Mesodermal cell (in vitro differentiated cells): ENCODE measurements around the gene IRF8. TPM values are rescaled to one million over a fixed set of nuclear protein-coding genes. Genes with fewer than 3 reads are reported as not detected.
"Not testable (repeated sequence)": the region's sequence is repeated elsewhere in the genome, so short reads cannot be mapped to it uniquely, and the experiment has no call there.

ENCODE experiments used
- H3K27ac ChIP-seq: 2 replicates; pipeline ENCODE4 v1.7.0; 2013; ENCODE audit warnings: mild to moderate bottlenecking, low read depth, low read length, moderate library complexity; ENCODE audit not compliant: severe bottlenecking
- H3K36me3 ChIP-seq: 2 replicates; pipeline ENCODE4 v1.7.1; 2013; ENCODE audit warnings: mild to moderate bottlenecking, low read length, moderate library complexity; ENCODE audit not compliant: control insufficient read depth, insufficient read depth
- H3K4me1 ChIP-seq: one replicate; pipeline ENCODE4 v1.7.1; 2013; ENCODE audit warnings: mild to moderate bottlenecking, low read length; ENCODE audit not compliant: insufficient read depth, control insufficient read depth, poor library complexity, severe bottlenecking
- H3K4me3 ChIP-seq: 2 replicates; pipeline ENCODE4 v1.7.0; 2013; ENCODE audit warnings: low read length, control low read depth, mild to moderate bottlenecking; ENCODE audit not compliant: insufficient read depth, poor library complexity, severe bottlenecking; ENCODE audit errors: extremely low read depth
- H3K9me3 ChIP-seq: 2 replicates; pipeline ENCODE4 v1.7.1; 2013; ENCODE audit warnings: mild to moderate bottlenecking, low read length, moderate library complexity; ENCODE audit not compliant: control insufficient read depth
- WGBS, 2 experiments: methylation state at CpG; one replicate each; pipeline ENCODE4 v1.1.5; 2013; ENCODE audit warnings: missing lambda C conversion rate in 2 of 2; ENCODE audit not compliant: insufficient coverage in 2 of 2; 5-methylcytosine and 5-hydroxymethylcytosine counted together
- polyA plus RNA-seq, 2 experiments: library from polyadenylated mRNA; stranded (reverse); fragments of 50-300 nt; gene quantifications; one replicate each; pipeline ENCODE4 v1.2.3, GENCODE V29; 2013

Gene IRF8
- polyA plus RNA-seq (2013, experiment 1 of 2) = 0.59 TPM
- polyA plus RNA-seq (2013, experiment 2 of 2) = 0.51 TPM

GRCh38 chr16:85898521-85899442 lies at the start of gene IRF8:
TSS of gene IRF8 (plus strand) at chr16:85899162. CDS start at chr16:85903016, 3,854 bp downstream.
- Histone ChIP-seq H3K9me3 (no peaks in the 10 kb centered on the region), H3K27ac (no peak within 1 kb of the TSS), H3K36me3 (no peaks in the 10 kb centered on the region), H3K4me1 (no peaks in the 10 kb centered on the region), H3K4me3 (peak within 1 kb of the TSS; percentile 46)
- 1 to 2% methylated on average over 77 to 91 of the region's 102 CpGs for WGBS, 2 experiments

- H3K27ac ChIP-seq = no peak overlapping the region
- no peaks in the 10 kb centered on the region for H3K36me3 ChIP-seq
- no peaks in the 10 kb centered on the region for H3K4me1 ChIP-seq
- 85 to 94% methylated on average over 8 of the region's 8 CpGs for WGBS, 2 experiments
- H3K9me3 ChIP-seq = no peaks in the 10 kb centered on the region
- H3K4me3 ChIP-seq = no peak overlapping the region
These were observed 49.6 kb upstream of the IRF8 start for GRCh38 chr16:85849388-85849787.

- no peaks in the 10 kb centered on the region for H3K9me3 ChIP-seq
- no peaks in the 10 kb centered on the region for H3K4me1 ChIP-seq
- 90 to 97% methylated on average over 4 to 5 of the region's 5 CpGs for WGBS, 2 experiments
- no peak overlapping the region for H3K4me3 ChIP-seq
- H3K36me3 ChIP-seq = no peaks in the 10 kb centered on the region
- no peak overlapping the region for H3K27ac ChIP-seq
These were observed 48.5 kb upstream of the IRF8 start for GRCh38 chr16:85850344-85850880.

- WGBS, 2 experiments = 94 to 96% methylated on average over 11 to 13 of the region's 15 CpGs
- Histone ChIP-seq H3K4me1 (no peaks in the 10 kb centered on the region), H3K9me3 (no peaks in the 10 kb centered on the region), H3K27ac (no peak overlapping the region), H3K4me3 (no peak overlapping the region), H3K36me3 (no peaks in the 10 kb centered on the region)
These were observed 47.8 kb upstream of the IRF8 start for GRCh38 chr16:85851034-85851785.

GRCh38 chr16:85853547-85854545 lies 45.1 kb upstream of the IRF8 start:
- Histone ChIP-seq H3K27ac (no peak overlapping the region), H3K4me3 (no peak overlapping the region), H3K36me3 (no peaks in the 10 kb centered on the region), H3K9me3 (no peaks in the 10 kb centered on the region), H3K4me1 (no peaks in the 10 kb centered on the region)
- WGBS, 2 experiments = 86 to 87% methylated on average over 13 of the region's 16 CpGs

GRCh38 chr16:85854935-85855334 lies 44.0 kb upstream of the IRF8 start:
- no peak overlapping the region for H3K27ac ChIP-seq
- no peaks in the 10 kb centered on the region for H3K4me1 ChIP-seq
- H3K9me3 ChIP-seq = no peaks in the 10 kb centered on the region
- no peaks in the 10 kb centered on the region for H3K36me3 ChIP-seq
- H3K4me3 ChIP-seq = no peak overlapping the region
- WGBS, 2 experiments = no CpG with 5 or more reads among the region's 1 CpG

- H3K9me3 ChIP-seq = no peaks in the 10 kb centered on the region
- no peaks in the 10 kb centered on the region for H3K36me3 ChIP-seq
- H3K4me3 ChIP-seq = no peak overlapping the region
- 88 to 94% methylated on average over 5 to 6 of the region's 6 CpGs for WGBS, 2 experiments
- H3K4me1 ChIP-seq = no peaks in the 10 kb centered on the region
- H3K27ac ChIP-seq = no peak overlapping the region
These were observed 42.9 kb upstream of the IRF8 start for GRCh38 chr16:85856079-85856478.

- H3K4me1 ChIP-seq = no peaks in the 10 kb centered on the region
- no peak overlapping the region for H3K27ac ChIP-seq
- no peak overlapping the region for H3K4me3 ChIP-seq
- H3K9me3 ChIP-seq = no peaks in the 10 kb centered on the region
- WGBS, 2 experiments = 73 to 79% methylated on average over 1 to 2 of the region's 5 CpGs
- no peaks in the 10 kb centered on the region for H3K36me3 ChIP-seq
These were observed 42.4 kb upstream of the IRF8 start for GRCh38 chr16:85856585-85856984.

GRCh38 chr16:85857406-85857805 lies 41.6 kb upstream of the IRF8 start:
- WGBS, 2 experiments = 69 to 76% methylated on average over 4 of the region's 7 CpGs
- no peaks in the 10 kb centered on the region for H3K9me3 ChIP-seq
- no peaks in the 10 kb centered on the region for H3K36me3 ChIP-seq
- no peak overlapping the region for H3K27ac ChIP-seq
- no peak overlapping the region for H3K4me3 ChIP-seq
- no peaks in the 10 kb centered on the region for H3K4me1 ChIP-seq

GRCh38 chr16:85858571-85858970 lies 40.4 kb upstream of the IRF8 start:
- not testable (repeated sequence) for H3K4me1 ChIP-seq, H3K9me3 ChIP-seq, H3K4me3 ChIP-seq, H3K27ac ChIP-seq, H3K36me3 ChIP-seq
- WGBS, 2 experiments = 91 to 97% methylated on average over 5 to 7 of the region's 7 CpGs
